Gastroesophageal sphincter (tissue), 4 donors: ENCODE measurements around the gene TEX264. TPM values are rescaled to one million over a fixed set of nuclear protein-coding genes. Genes with fewer than 3 reads are reported as not detected.

Experiments
- ATAC-seq: fragments of 150-250 bp; one replicate; pipeline ENCODE4 v1.9.1; 2016; ENCODE audit warnings: mild to moderate bottlenecking, moderate library complexity
- H3K27ac ChIP-seq, 4 donors: fragments of 200-600 bp; sonication (generic) in 3 of 4; 1 replicate in 3 of 4; 2 replicates in 1 of 4; pipeline ENCODE4 v1.5.1; 2016 to 2019
- H3K27me3 ChIP-seq: fragments of 200-600 bp; sonication (generic); one replicate; pipeline ENCODE4 v1.5.1; 2019
- H3K36me3 ChIP-seq, 2 donors: fragments of 200-600 bp; sonication (generic); one replicate each; pipeline ENCODE4 v1.5.1; 2019; ENCODE audit warnings: control low read depth in 1 of 2
- H3K4me1 ChIP-seq, 3 donors: fragments of 200-600 bp; sonication (generic); 1 replicate in 2 of 3; 2 replicates in 1 of 3; pipeline ENCODE4 v1.5.1; 2016 to 2019; ENCODE audit warnings: control low read depth in 2 of 3
- H3K4me3 ChIP-seq, 2 donors: fragments of 200-600 bp; sonication (generic); one replicate each; pipeline ENCODE4 v1.5.1; 2019; ENCODE audit warnings: mild to moderate bottlenecking in 1 of 2, moderate library complexity in 1 of 2
- H3K9me3 ChIP-seq, 3 donors: fragments of 200-600 bp; sonication (generic); one replicate each; pipeline ENCODE4 v1.5.1; 2017 to 2019; ENCODE audit warnings: control low read depth in 2 of 3
- EP300 ChIP-seq: sonication (generic); formaldehyde crosslinking; IDR thresholded peaks from one replicate; pipeline ENCODE4 v1.6.1; 2017; ENCODE audit warnings: antibody characterized with exemption, mild to moderate bottlenecking
- POLR2A ChIP-seq, 2 donors: fragments of 450-650 bp; IDR thresholded peaks; one replicate each; pipeline ENCODE4 v1.6.1; 2017; ENCODE audit warnings: antibody characterized with exemption in 2 of 2, mild to moderate bottlenecking in 2 of 2, moderate library complexity in 1 of 2
- POLR2AphosphoS5 ChIP-seq: sonication (generic); formaldehyde crosslinking; IDR thresholded peaks from one replicate; pipeline ENCODE4 v1.6.1; 2017; ENCODE audit warnings: antibody characterized with exemption
- WGBS, 2 donors: methylation state at CpG; one replicate each; pipeline ENCODE4 v1.1.5; 2018; ENCODE audit warnings: low coverage in 1 of 2; 5-methylcytosine and 5-hydroxymethylcytosine counted together
- small RNA-seq, 4 donors: library from RNA; depleted of rRNA; stranded (forward); fragments of <200 nt; gene quantifications; one replicate each; pipeline ENCODE3, GENCODE V24; 2016
- total RNA-seq, 4 donors: library from RNA; depleted of rRNA; stranded (reverse); fragments of >200 nt; gene quantifications; one replicate each; pipeline ENCODE4 v1.1.0, GENCODE V29; 2016
- TF ChIP-seq, protein P1 (sequence below), 4 experiments: fragments of 200-600 bp in 2 of 4; fragments of 450-650 bp in 2 of 4; sonication (generic) in 1 of 4; IDR thresholded peaks; one replicate each; pipeline ENCODE4 v1.5.1; 2017 to 2019; ENCODE audit warnings: antibody characterized with exemption in 4 of 4, mild to moderate bottlenecking in 2 of 4, moderate library complexity in 2 of 4

TEX264 gene
- total RNA-seq, 4 donors from 2014 or later, result 43.9 to 67.5 (median 51.4) TPM

DNA sequence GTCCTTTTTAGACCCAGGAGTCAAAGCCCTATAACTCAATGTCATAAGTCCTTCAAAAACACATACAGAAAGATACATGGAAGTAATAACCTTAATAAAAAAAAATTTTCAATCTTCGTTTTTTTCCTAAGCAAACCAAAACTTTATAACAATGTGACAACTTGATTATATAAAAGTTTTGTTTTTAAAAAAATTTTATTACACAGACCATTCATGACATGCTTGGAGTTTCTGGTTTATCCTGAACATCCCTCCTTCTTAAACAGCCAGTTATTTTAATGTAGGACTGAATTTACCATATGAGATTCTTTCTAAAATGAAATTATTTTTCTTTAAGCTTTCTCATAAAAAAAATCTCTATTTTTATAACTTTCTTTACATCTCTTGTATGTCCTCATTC lies 77.3 kb downstream of the TEX264 start:
- Histone ChIP-seq H3K27ac (no peak overlapping the region), H3K27me3 (no peaks in the 10 kb centered on the region), H3K4me1 (no peaks in the 10 kb centered on the region), H3K36me3 (no peaks in the 10 kb centered on the region), H3K9me3 (no peaks in the 10 kb centered on the region), H3K4me3 (no peak overlapping the region)
- no peak for ATAC-seq
- 27 to 50% methylated on average over 1 of the region's 1 CpG for WGBS, 2 donors
- no peak for TF ChIP-seq POLR2AphosphoS5
- TF ChIP-seq POLR2A (IDR thresholded peaks at IDR 0.05), result no peak
- TF ChIP-seq, protein P1, sequence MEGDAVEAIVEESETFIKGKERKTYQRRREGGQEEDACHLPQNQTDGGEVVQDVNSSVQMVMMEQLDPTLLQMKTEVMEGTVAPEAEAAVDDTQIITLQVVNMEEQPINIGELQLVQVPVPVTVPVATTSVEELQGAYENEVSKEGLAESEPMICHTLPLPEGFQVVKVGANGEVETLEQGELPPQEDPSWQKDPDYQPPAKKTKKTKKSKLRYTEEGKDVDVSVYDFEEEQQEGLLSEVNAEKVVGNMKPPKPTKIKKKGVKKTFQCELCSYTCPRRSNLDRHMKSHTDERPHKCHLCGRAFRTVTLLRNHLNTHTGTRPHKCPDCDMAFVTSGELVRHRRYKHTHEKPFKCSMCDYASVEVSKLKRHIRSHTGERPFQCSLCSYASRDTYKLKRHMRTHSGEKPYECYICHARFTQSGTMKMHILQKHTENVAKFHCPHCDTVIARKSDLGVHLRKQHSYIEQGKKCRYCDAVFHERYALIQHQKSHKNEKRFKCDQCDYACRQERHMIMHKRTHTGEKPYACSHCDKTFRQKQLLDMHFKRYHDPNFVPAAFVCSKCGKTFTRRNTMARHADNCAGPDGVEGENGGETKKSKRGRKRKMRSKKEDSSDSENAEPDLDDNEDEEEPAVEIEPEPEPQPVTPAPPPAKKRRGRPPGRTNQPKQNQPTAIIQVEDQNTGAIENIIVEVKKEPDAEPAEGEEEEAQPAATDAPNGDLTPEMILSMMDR (IDR thresholded peaks at IDR 0.05), result no peak
- TF ChIP-seq EP300, result no peak

DNA sequence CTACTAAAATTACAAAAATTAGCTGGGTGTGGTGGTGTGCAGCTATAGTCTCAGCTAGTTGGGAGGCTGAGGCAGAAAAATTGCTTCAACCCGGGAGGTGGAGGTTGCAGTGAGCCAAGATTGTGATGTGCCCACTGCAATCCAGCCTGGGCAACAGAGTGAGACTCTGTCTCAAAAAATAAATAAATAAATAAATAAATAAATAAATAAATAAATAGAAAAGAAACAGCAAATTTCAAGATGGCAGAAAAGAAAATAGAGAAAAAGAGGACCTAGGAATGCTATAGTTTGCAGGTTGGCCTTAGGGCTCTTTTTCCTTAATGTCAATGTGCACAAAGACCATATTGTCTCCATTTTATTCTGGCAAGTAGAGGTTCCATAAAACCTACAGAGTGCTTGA lies 79.8 kb downstream of the TEX264 start:
- H3K27me3 ChIP-seq, result peaks cover 6% of the 10 kb centered on the region
- H3K9me3 ChIP-seq, result peaks cover 0 to 11% (median 0%) of the 10 kb centered on the region in 3 donors
- H3K27ac ChIP-seq, result no peak overlapping the region
- ATAC-seq, result no peak
- WGBS, 2 donors, result 83% methylated on average over 1 of the region's 1 CpG; no CpG with 5 or more reads in 1 of the 2 donors
- H3K4me3 ChIP-seq, result no peak overlapping the region
- TF ChIP-seq EP300, result no peak
- TF ChIP-seq POLR2A (IDR thresholded peaks at IDR 0.05), result no peak
- TF ChIP-seq POLR2AphosphoS5, result no peak
- TF ChIP-seq, protein P1 (IDR thresholded peaks at IDR 0.05), result no peak
- H3K4me1 ChIP-seq, result no peaks in the 10 kb centered on the region
- H3K36me3 ChIP-seq, result no peaks in the 10 kb centered on the region

DNA sequence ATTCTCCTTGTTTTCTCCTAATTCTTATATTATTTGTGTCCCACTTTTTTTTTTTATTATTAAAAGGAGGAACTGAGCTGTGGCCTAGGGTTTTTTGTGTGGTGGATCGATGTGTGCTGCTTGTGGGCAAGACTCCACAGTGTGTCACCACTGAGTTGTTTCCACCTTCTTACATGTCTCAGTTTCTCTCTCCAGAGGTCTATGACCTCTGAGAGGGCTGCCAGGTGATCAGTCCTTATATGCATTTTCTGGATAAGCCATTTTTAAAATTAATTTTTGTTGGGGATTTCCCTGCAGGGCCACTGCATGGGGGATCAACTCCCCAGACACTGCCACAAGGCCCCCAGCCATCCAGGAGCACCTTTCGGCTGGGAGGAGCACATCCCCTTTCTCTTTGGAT lies 80.2 kb downstream of the TEX264 start:
- no peaks in the 10 kb centered on the region for H3K36me3 ChIP-seq
- WGBS, 2 donors, result 60% methylated on average over 1 of the region's 2 CpGs; no CpG with 5 or more reads in 1 of the 2 donors
- peaks cover 10% of the 10 kb centered on the region for H3K27me3 ChIP-seq
- H3K27ac ChIP-seq, result no peak overlapping the region
- H3K4me1 ChIP-seq, result no peaks in the 10 kb centered on the region
- TF ChIP-seq EP300, result no peak
- TF ChIP-seq POLR2AphosphoS5, result no peak
- ATAC-seq, result no peak
- H3K9me3 ChIP-seq, result peaks cover 0 to 15% (median 0%) of the 10 kb centered on the region in 3 donors
- no peak overlapping the region for H3K4me3 ChIP-seq

Small RNA genes within 50 kb of the gene (small RNA-seq; reads per million reads assigned to genes)
- gene RNA5SP132, result 1,466 to 2,291 (median 1,842) reads per million in 4 donors

Other genes starting within 250 kb of the TEX264 start
- gene DCAF1, start 171.2 kb upstream of the TEX264 start, total RNA-seq, result 10 to 100 TPM; 20.2 to 24.9 (median 22.3) TPM
- 10 to 100 TPM; 14.5 to 28.6 (median 26.5) TPM for gene RAD54L2, start 132.5 kb upstream of the TEX264 start, total RNA-seq
- gene GRM2, start 35.8 kb downstream of the TEX264 start, total RNA-seq, result under 1 TPM in 2 of 4 donors, not detected in 2; 0.12 to 0.13 TPM
- not detected for gene IQCF6, start 108.0 kb downstream of the TEX264 start, total RNA-seq
- gene IQCF2, start 190.4 kb downstream of the TEX264 start, total RNA-seq, result not detected
- not detected for gene IQCF5, start 204.3 kb downstream of the TEX264 start, total RNA-seq
- not detected for gene IQCF1, start 232.1 kb downstream of the TEX264 start, total RNA-seq